SK-N-MC (cell line): ENCODE measurements around the gene TALDO1.

Experiments used
- FOXP2 ChIP-seq: optimal IDR thresholded peaks from 2 replicates; pipeline ENCODE3; 2011; ENCODE audit warnings: mild to moderate bottlenecking, moderate library complexity; ENCODE audit not compliant: insufficient read depth; ENCODE audit errors: extremely low read length, control extremely low read depth
- POLR2AphosphoS5 ChIP-seq: IDR thresholded peaks from 2 replicates; pipeline ENCODE4 v1.6.1; 2012; ENCODE audit warnings: mild to moderate bottlenecking, low read depth, low read length, borderline replicate concordance

- TF ChIP-seq POLR2AphosphoS5: no peak
- TF ChIP-seq FOXP2: no peak
Observed at GRCh38 chr11:772429-773390, 25.4 kb downstream of the TALDO1 start.
